CD4-positive, alpha-beta memory T cell (primary cell): ENCODE measurements around the gene CCDC9B. TPM values are rescaled to one million over a fixed set of nuclear protein-coding genes. Genes with fewer than 3 reads are reported as not detected.
A peak's percentile ranks its signal among the peaks of the same experiment; 100 is the strongest.

Experiments used
- CTCF ChIA-PET: fragments of 350-600 bp; sonication (Branson Sonifier 250); formaldehyde crosslinking; loops from one replicate; lab custom pipeline; 2021; ENCODE audit warnings: inconsistent platforms; ENCODE audit not compliant: partially characterized antibody; lab: Charles Lee
- POLR2A ChIA-PET: fragments of 350-600 bp; sonication (Branson Sonifier 250); formaldehyde crosslinking; loops from one replicate; lab custom pipeline; 2021; ENCODE audit not compliant: partially characterized antibody; lab: Charles Lee
- DNase-seq, 5 donors: peaks; one replicate each; pipeline versions ENCODE4 v3.0.0 to v3.0.0-alpha.2; 2020 to 2022; ENCODE audit warnings: mixed read lengths in 1 of 5
- H3K27ac ChIP-seq: one replicate; pipeline ENCODE4 v1.7.0; 2013; ENCODE audit warnings: low read depth, low read length
- H3K27me3 ChIP-seq: 2 replicates; pipeline ENCODE4 v1.7.0; 2013; ENCODE audit warnings: mild to moderate bottlenecking, low read length, moderate library complexity; ENCODE audit not compliant: insufficient read depth
- H3K36me3 ChIP-seq: 2 replicates; pipeline ENCODE4 v1.7.0; 2013; ENCODE audit warnings: mild to moderate bottlenecking, low read length, moderate library complexity; ENCODE audit not compliant: insufficient read depth
- H3K4me1 ChIP-seq: 2 replicates; pipeline ENCODE4 v1.7.0; 2013; ENCODE audit warnings: mild to moderate bottlenecking, low read length, moderate library complexity; ENCODE audit not compliant: insufficient read depth
- H3K4me3 ChIP-seq, 2 donors: one replicate each; pipeline ENCODE4 v1.7.0; 2013; ENCODE audit warnings: low read length in 2 of 2, mild to moderate bottlenecking in 1 of 2
- H3K9me3 ChIP-seq, 2 donors: one replicate each; pipeline ENCODE4 v1.7.0; 2013; ENCODE audit warnings: low read length in 2 of 2, control low read depth in 1 of 2; ENCODE audit not compliant: control insufficient read depth in 1 of 2
- H3K27ac Mint-ChIP-seq, 7 donors: one replicate each; pipeline ENCODE4 v1.8.0; 2020 to 2021; ENCODE audit warnings: mixed read lengths in 7 of 7, mild to moderate bottlenecking in 6 of 7, inconsistent platforms in 3 of 7, moderate library complexity in 3 of 7
- H3K27me3 Mint-ChIP-seq, 2 donors: one replicate each; pipeline ENCODE4 v1.8.0; 2020 to 2021; ENCODE audit warnings: mixed read lengths in 2 of 2
- H3K36me3 Mint-ChIP-seq, 2 donors: one replicate each; pipeline ENCODE4 v1.8.0; 2020 to 2021; ENCODE audit warnings: mixed read lengths in 2 of 2, inconsistent platforms in 1 of 2, mild to moderate bottlenecking in 1 of 2
- H3K4me1 Mint-ChIP-seq, 4 donors: one replicate each; pipeline ENCODE4 v1.8.0; 2020 to 2021; ENCODE audit warnings: mixed read lengths in 4 of 4, mild to moderate bottlenecking in 1 of 4
- H3K4me3 Mint-ChIP-seq, 8 donors: one replicate each; pipeline ENCODE4 v1.8.0; 2020 to 2021; ENCODE audit warnings: mixed read lengths in 8 of 8, mild to moderate bottlenecking in 7 of 8, moderate library complexity in 6 of 8, inconsistent platforms in 3 of 8
- H3K9me3 Mint-ChIP-seq, 8 donors: one replicate each; pipeline ENCODE4 v1.8.0; 2020 to 2021; ENCODE audit warnings: mixed read lengths in 8 of 8, mild to moderate bottlenecking in 5 of 8, inconsistent platforms in 3 of 8, moderate library complexity in 1 of 8
- intact Hi-C: fragments of 100-400 bp; cut with micrococcal nuclease; formaldehyde crosslinking; loops from one replicate; pipeline ENCODE4 v1.15.1; 2023
- polyA plus RNA-seq, 2 donors: library from polyadenylated mRNA; unstranded; fragments of 300-500 nt; fragmentation: Illumina TruSeq; gene quantifications; one replicate each; pipeline ENCODE4 v1.2.3, GENCODE V29; 2021
- total RNA-seq, 2 experiments: library from RNA; stranded (reverse); gene quantifications; one replicate each; pipeline ENCODE4 v1.2.3, GENCODE V29; 2021

Gene CCDC9B
- total and polyA plus RNA-seq, 4 experiments from 2014 or later, result 0.53 to 5.1 (median 2.6) TPM; not detected in 1

GRCh38 chr15:40331026-40331425 is 9.7 kb downstream of the CCDC9B start:
- Mint-ChIP-seq H3K36me3 (no peaks in the 10 kb centered on the region), H3K27me3 (no peaks in the 10 kb centered on the region), H3K4me1 (peaks cover 5 to 13% (median 8%) of the 10 kb centered on the region in 4 donors), H3K27ac (no peak overlapping the region), H3K9me3 (no peaks in the 10 kb centered on the region), H3K4me3 (no peak overlapping the region)
- DNase-seq, result no peak
- no peaks in the 10 kb centered on the region for H3K36me3 ChIP-seq
- no peaks in the 10 kb centered on the region for H3K27me3 ChIP-seq
- H3K9me3 ChIP-seq, result no peaks in the 10 kb centered on the region
- ChIA-PET POLR2A (interaction anchor here (1.4 kb wide), 1 partner anchor 23 kb away, joined by 4 read pairs; the partner anchor contains the start of gene PLCB2), CTCF (interaction anchor here (1.9 to 21.4 kb wide), 2 partner anchors 13 to 19 kb away, joined by 11 to 634 read pairs; partner anchors contain the start of genes INAFM2 and PLCB2)
- H3K4me1 ChIP-seq, result peaks cover 8% of the 10 kb centered on the region
- no peak overlapping the region for H3K4me3 ChIP-seq
- no peak overlapping the region for H3K27ac ChIP-seq
- intact Hi-C loops, result no loop called here

- no peak for DNase-seq
- Mint-ChIP-seq H3K27me3 (no peaks in the 10 kb centered on the region), H3K36me3 (no peaks in the 10 kb centered on the region), H3K4me3 (no peak overlapping the region), H3K27ac (no peak overlapping the region), H3K9me3 (no peaks in the 10 kb centered on the region), H3K4me1 (peaks cover 6 to 19% (median 8%) of the 10 kb centered on the region in 4 donors)
- H3K36me3 ChIP-seq, result no peaks in the 10 kb centered on the region
- ChIA-PET POLR2A (no interaction called here), CTCF (interaction anchor here (21.4 kb wide), 1 partner anchor 18 kb away, joined by 634 read pairs; the partner anchor contains the start of genes INAFM2 and PLCB2)
- intact Hi-C loops, result no loop called here
- H3K4me3 ChIP-seq, result no peak overlapping the region
- H3K27ac ChIP-seq, result no peak overlapping the region
- H3K4me1 ChIP-seq, result peaks cover 10% of the 10 kb centered on the region
- H3K9me3 ChIP-seq, result no peaks in the 10 kb centered on the region
- H3K27me3 ChIP-seq, result no peaks in the 10 kb centered on the region
Observed at GRCh38 chr15:40330368-40330836, 10.3 kb downstream of the CCDC9B start.

- CTCF ChIA-PET, result interaction anchor here (5.7 to 21.4 kb wide), 2 partner anchors 7 to 18 kb away, joined by 96 to 634 read pairs; partner anchors contain the start of genes INAFM2 and PLCB2
- Mint-ChIP-seq H3K4me3 (no peak overlapping the region), H3K36me3 (no peaks in the 10 kb centered on the region), H3K27ac (no peak overlapping the region), H3K9me3 (no peaks in the 10 kb centered on the region), H3K4me1 (peaks cover 11 to 25% (median 13%) of the 10 kb centered on the region in 4 donors), H3K27me3 (no peaks in the 10 kb centered on the region)
- no peaks in the 10 kb centered on the region for H3K9me3 ChIP-seq
- intact Hi-C loops, result no loop called here
- no peak overlapping the region for H3K27ac ChIP-seq
- no peaks in the 10 kb centered on the region for H3K36me3 ChIP-seq
- POLR2A ChIA-PET, result no interaction called here
- no peak for DNase-seq
- H3K27me3 ChIP-seq, result no peaks in the 10 kb centered on the region
- no peak overlapping the region for H3K4me3 ChIP-seq
- peaks cover 16% of the 10 kb centered on the region for H3K4me1 ChIP-seq
Observed at GRCh38 chr15:40329804-40330203, 10.9 kb downstream of the CCDC9B start.

GRCh38 chr15:40328751-40329150 is 12.0 kb downstream of the CCDC9B start:
- intact Hi-C loops, result no loop called here
- CTCF ChIA-PET, result interaction anchor here (0.5 to 21.4 kb wide), 8 partner anchors 8 to 176 kb away, joined by 4 to 634 read pairs (median 6); partner anchors contain the start of genes INAFM2 and PLCB2
- no peak overlapping the region for H3K4me3 ChIP-seq

GRCh38 chr15:40328176-40328575 is 12.6 kb downstream of the CCDC9B start:
- Mint-ChIP-seq H3K9me3 (no peaks in the 10 kb centered on the region), H3K4me3 (no peak overlapping the region), H3K36me3 (no peaks in the 10 kb centered on the region), H3K27ac (no peak overlapping the region), H3K4me1 (peaks cover 9 to 15% (median 11%) of the 10 kb centered on the region in 4 donors), H3K27me3 (no peaks in the 10 kb centered on the region)
- DNase-seq, result no peak
- peaks cover 12% of the 10 kb centered on the region for H3K4me1 ChIP-seq
- no peaks in the 10 kb centered on the region for H3K9me3 ChIP-seq
- CTCF ChIA-PET, result interaction anchor here (1.3 to 21.4 kb wide), 9 partner anchors 9 to 111 kb away, joined by 4 to 634 read pairs (median 8); partner anchors contain the start of genes INAFM2 and PLCB2
- H3K27ac ChIP-seq, result no peak overlapping the region
- intact Hi-C loops, result no loop called here
- POLR2A ChIA-PET, result interaction anchor here (5.4 kb wide), 1 partner anchor 20 kb away, joined by 44 read pairs; the partner anchor contains the start of gene PLCB2
- H3K36me3 ChIP-seq, result no peaks in the 10 kb centered on the region
- H3K27me3 ChIP-seq, result no peaks in the 10 kb centered on the region
- H3K4me3 ChIP-seq, result no peak overlapping the region

More at GRCh38 chr15:40328751-40329150, 12.0 kb downstream of the CCDC9B start:
- Mint-ChIP-seq H3K4me1 (peaks cover 7 to 19% (median 11%) of the 10 kb centered on the region in 4 donors), H3K4me3 (peak overlapping the region in 1 of 8 donors; percentile 3), H3K36me3 (no peaks in the 10 kb centered on the region), H3K27me3 (no peaks in the 10 kb centered on the region), H3K9me3 (no peaks in the 10 kb centered on the region), H3K27ac (peak overlapping the region in 2 of 7 donors; percentile 29 to 33)
- Histone ChIP-seq H3K4me1 (peaks cover 12% of the 10 kb centered on the region), H3K36me3 (no peaks in the 10 kb centered on the region), H3K27ac (no peak overlapping the region), H3K27me3 (no peaks in the 10 kb centered on the region), H3K9me3 (no peaks in the 10 kb centered on the region)
- DNase-seq, result no peak
- POLR2A ChIA-PET, result interaction anchor here (5.4 kb wide), 1 partner anchor 21 kb away, joined by 44 read pairs; the partner anchor contains the start of gene PLCB2

- Mint-ChIP-seq H3K9me3 (no peaks in the 10 kb centered on the region), H3K4me3 (no peak overlapping the region), H3K27ac (no peak overlapping the region), H3K4me1 (peaks cover 9 to 20% (median 14%) of the 10 kb centered on the region in 4 donors), H3K36me3 (no peaks in the 10 kb centered on the region), H3K27me3 (no peaks in the 10 kb centered on the region)
- ChIA-PET POLR2A (interaction anchor here (5.4 kb wide), 1 partner anchor 20 kb away, joined by 44 read pairs; the partner anchor contains the start of gene PLCB2), CTCF (interaction anchor here (0.5 to 21.4 kb wide), 8 partner anchors 10 to 1152 kb away, joined by 3 to 634 read pairs (median 10); partner anchors contain the start of genes INAFM2 and PLCB2)
- no peaks in the 10 kb centered on the region for H3K9me3 ChIP-seq
- no peaks in the 10 kb centered on the region for H3K27me3 ChIP-seq
- H3K27ac ChIP-seq, result no peak overlapping the region
- no peak for DNase-seq
- H3K4me3 ChIP-seq, result no peak overlapping the region
- intact Hi-C loops, result no loop called here
- no peaks in the 10 kb centered on the region for H3K36me3 ChIP-seq
- H3K4me1 ChIP-seq, result peaks cover 20% of the 10 kb centered on the region
Observed at GRCh38 chr15:40327457-40327856, 13.3 kb downstream of the CCDC9B start.

GRCh38 chr15:40325700-40326099 is 15.0 kb downstream of the CCDC9B start:
- peaks cover 16 to 35% (median 25%) of the 10 kb centered on the region in 4 donors for H3K4me1 Mint-ChIP-seq
- no peaks in the 10 kb centered on the region for H3K9me3 Mint-ChIP-seq
- no peaks in the 10 kb centered on the region for H3K36me3 Mint-ChIP-seq
- Histone ChIP-seq H3K4me3 (no peak overlapping the region), H3K27me3 (no peaks in the 10 kb centered on the region), H3K9me3 (no peaks in the 10 kb centered on the region), H3K27ac (no peak overlapping the region), H3K4me1 (peaks cover 22% of the 10 kb centered on the region), H3K36me3 (no peaks in the 10 kb centered on the region)
- no peaks in the 10 kb centered on the region for H3K27me3 Mint-ChIP-seq
- peak overlapping the region in 1 of 7 donors; percentile 84 for H3K27ac Mint-ChIP-seq
- H3K4me3 Mint-ChIP-seq, result peak overlapping the region in 6 of 8 donors; percentile 8 to 88 (median 26)
- DNase-seq, result no peak
- POLR2A ChIA-PET, result interaction anchor here (0.9 to 5.4 kb wide), 2 partner anchors 9 to 18 kb away, joined by 3 to 44 read pairs; partner anchors contain the start of gene PLCB2
- CTCF ChIA-PET, result interaction anchor here (1.2 to 21.4 kb wide), 6 partner anchors 12 to 108 kb away, joined by 3 to 634 read pairs (median 16); partner anchors contain the start of genes INAFM2 and PLCB2
- intact Hi-C loops, result no loop called here
